Spleen (tissue), 7 donors: ENCODE measurements around the gene PPP1R3A.

Source experiments
- CTCF ChIP-seq, 11 experiments: fragments of 200-600 bp in 7 of 11; fragments of 450-650 bp in 4 of 11; sonication (generic) in 4 of 11; IDR thresholded peaks in 8 of 11; conservative IDR thresholded peaks in 3 of 11; 1 replicate in 7 of 11; 2 replicates in 4 of 11; pipeline versions ENCODE4 v1.4.0 to v1.8.0; 2016 to 2021; ENCODE audit warnings: antibody characterized with exemption in 11 of 11, inconsistent platforms in 4 of 11, mild to moderate bottlenecking in 1 of 11
- POLR2AphosphoS5 ChIP-seq, 3 donors: sonication (generic); formaldehyde crosslinking; IDR thresholded peaks; one replicate each; pipeline ENCODE4 v1.5.1; 2017; ENCODE audit warnings: antibody characterized with exemption in 3 of 3
- donor health status: DM: no; HTN: no; CAD: no; lungs with moderate emphysema.
- donor health status: DM: no; HTN: no; CAD: no.
- donor health status: DM: no; HTN: no; CAD: no.

- TF ChIP-seq CTCF (IDR thresholded peaks at IDR 0.05 in 8 of 11, conservative IDR thresholded peaks at IDR 0.05 in 3 of 11) (no peak), POLR2AphosphoS5 (IDR thresholded peaks at IDR 0.05) (no peak)
Measured at GRCh38 chr7:113904521-113904920, 14.3 kb downstream of the PPP1R3A start.
